PC-3 (cell line): ENCODE results near the gene TADA2B. TPM values are rescaled to one million over a fixed set of nuclear protein-coding genes. Genes with fewer than 3 reads are reported as not detected.

ENCODE experiments used
- ATAC-seq: fragments of 200-7000 bp; cut with Tn5 transposase; 2 replicates; pipeline ENCODE4 v1.9.1; 2020; ENCODE audit warnings: mild to moderate bottlenecking, moderate library complexity
- BruUV-seq: library from RNA; stranded (reverse); fragments of 400-500 nt; replicated peaks from 2 replicates; lab custom pipeline; 2021; lab: Mats Ljungman, UMichigan
- CTCF ChIA-PET: fragments of 300-600 bp; sonication (Branson Sonifier 250); formaldehyde crosslinking; loops from one replicate; lab custom pipeline; 2022; ENCODE audit warnings: antibody characterized with exemption; lab: Charles Lee
- POLR2A ChIA-PET: fragments of 300-600 bp; sonication (Branson Sonifier 250); formaldehyde crosslinking; loops from one replicate; lab custom pipeline; 2022; ENCODE audit warnings: antibody characterized with exemption; ENCODE audit not compliant: unreplicated experiment; lab: Charles Lee
- DNase-seq: peaks from one replicate; pipeline ENCODE4 v3.0.0-alpha.2; 2015
- H2AFZ ChIP-seq: fragments of 300-600 bp; sonication (generic); 2 replicates; pipeline ENCODE4 v1.6.0; 2016; ENCODE audit warnings: antibody characterized with exemption, low read length
- H3F3A ChIP-seq: fragments of 300-600 bp; sonication (generic); one replicate; pipeline ENCODE4 v1.6.0; 2017; ENCODE audit warnings: antibody characterized with exemption, low read length, control low read depth, mild to moderate bottlenecking; ENCODE audit not compliant: unreplicated experiment
- H3K27ac ChIP-seq: fragments of 300-600 bp; sonication (generic); 2 replicates; pipeline ENCODE4 v1.5.1; 2016; ENCODE audit warnings: mild to moderate bottlenecking, low read length
- H3K27me3 ChIP-seq: fragments of 300-600 bp; sonication (generic); 2 replicates; pipeline ENCODE4 v1.6.1; 2016; ENCODE audit warnings: low read length, mixed read lengths
- H3K36me3 ChIP-seq: fragments of 300-600 bp; sonication (generic); 2 replicates; pipeline ENCODE4 v1.6.1; 2016; ENCODE audit warnings: low read depth, mixed run types, low read length, mixed read lengths
- H3K4me1 ChIP-seq: fragments of 300-600 bp; sonication (generic); 2 replicates; pipeline ENCODE4 v1.5.1; 2016; ENCODE audit warnings: low read length; ENCODE audit not compliant: insufficient read depth
- H3K4me2 ChIP-seq: fragments of 300-600 bp; sonication (generic); 2 replicates; pipeline ENCODE4 v1.6.0; 2016; ENCODE audit warnings: low read length
- H3K4me3 ChIP-seq: fragments of 300-600 bp; sonication (generic); 2 replicates; pipeline ENCODE4 v1.5.1; 2016; ENCODE audit warnings: mild to moderate bottlenecking, low read length, mixed read lengths
- H3K79me2 ChIP-seq: fragments of 300-600 bp; sonication (generic); 2 replicates; pipeline ENCODE4 v1.6.1; 2017; ENCODE audit warnings: low read length, mixed read lengths
- H3K9ac ChIP-seq: fragments of 300-600 bp; sonication (generic); 2 replicates; pipeline ENCODE4 v1.6.0; 2016; ENCODE audit warnings: mild to moderate bottlenecking, low read length
- H3K9me2 ChIP-seq: fragments of 300-600 bp; sonication (generic); replicated peaks from 2 replicates; pipeline ENCODE4 v1.6.1; 2016; ENCODE audit warnings: mixed run types, low read length, mixed read lengths
- H3K9me3 ChIP-seq: fragments of 300-600 bp; sonication (generic); 2 replicates; pipeline ENCODE4 v1.6.1; 2016; ENCODE audit warnings: low read length, mixed read lengths
- H4K20me1 ChIP-seq: fragments of 300-600 bp; sonication (generic); 2 replicates; pipeline ENCODE4 v1.6.1; 2016; ENCODE audit warnings: low read length, mixed read lengths
- EZH2 ChIP-seq: fragments of 300-600 bp; sonication (generic); IDR thresholded peaks from one replicate; pipeline ENCODE4 v1.6.1; 2017; ENCODE audit warnings: antibody characterized with exemption, mild to moderate bottlenecking, low read length; ENCODE audit not compliant: unreplicated experiment
- EZH2phosphoT487 ChIP-seq: fragments of 300-600 bp; sonication (generic); IDR thresholded peaks from 2 replicates; pipeline ENCODE4 v1.6.1; 2018; ENCODE audit warnings: mild to moderate bottlenecking, antibody characterized with exemption, low read length, borderline replicate concordance
- intact Hi-C: fragments of 100-400 bp; cut with micrococcal nuclease; formaldehyde crosslinking; loops from 2 replicates; pipeline ENCODE4 v1.9.0; 2023
- total RNA-seq: library from RNA; depleted of rRNA; stranded (reverse); fragments of >200 nt; gene quantifications from 2 replicates; pipeline ENCODE4 v1.2.3, GENCODE V29; 2014
- TF ChIP-seq, protein P1 (sequence below): fragments of 300-600 bp; sonication (generic); conservative IDR thresholded peaks from 2 replicates; pipeline ENCODE4 v1.5.1; 2017; ENCODE audit warnings: antibody characterized with exemption, low read depth, mild to moderate bottlenecking, low read length

Gene TADA2B
- total RNA-seq, 1 experiment from 2014 or later = 14.7 TPM

DNA sequence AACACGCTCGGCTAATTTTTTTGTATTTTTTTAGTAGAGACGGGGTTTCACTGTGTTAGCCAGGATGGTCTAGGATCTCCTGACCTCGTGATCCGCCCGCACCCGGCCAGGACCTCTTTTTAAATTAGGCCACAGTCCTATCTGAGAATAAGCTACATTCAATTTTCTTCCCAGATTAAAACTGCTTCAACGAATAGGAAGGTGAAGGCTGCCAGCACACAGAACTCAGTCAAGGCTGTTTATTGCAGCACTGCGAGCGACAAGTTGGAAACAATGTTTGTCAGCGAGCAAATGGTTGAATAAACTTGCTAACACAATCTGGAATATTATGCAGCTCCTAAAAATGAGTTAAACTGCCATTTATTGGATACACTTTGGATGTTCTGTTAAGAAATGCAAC is 22.8 kb downstream of the TADA2B start:
- H3K79me2 ChIP-seq = peaks cover 52% of the 10 kb centered on the region

DNA sequence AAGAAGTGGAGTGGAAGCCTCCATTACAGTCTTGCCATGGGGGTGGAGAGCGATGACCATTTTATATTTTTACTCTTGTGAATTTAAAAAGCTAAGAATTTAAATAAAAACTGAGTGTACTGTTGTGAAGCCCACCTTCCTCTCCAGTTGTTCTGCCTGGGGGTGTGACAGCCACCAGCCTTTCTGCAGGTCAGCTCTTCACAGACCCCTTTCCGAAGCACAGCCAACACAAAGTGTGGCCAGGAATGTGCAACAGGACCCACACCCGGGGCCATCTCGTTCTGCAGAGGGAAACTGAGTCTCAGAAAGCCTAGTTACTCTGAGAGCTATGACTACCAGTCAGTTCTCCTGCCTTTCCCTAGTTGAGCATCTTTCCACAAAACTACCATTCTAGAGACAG is 23.3 kb downstream of the TADA2B start:
- H3K27me3 ChIP-seq = no peaks in the 10 kb centered on the region
- H3K27ac ChIP-seq = no peak overlapping the region
- peaks cover 52% of the 10 kb centered on the region for H3K79me2 ChIP-seq
- CTCF ChIA-PET = no interaction called here
- no peaks in the 10 kb centered on the region for H3F3A ChIP-seq
- H3K9ac ChIP-seq = peak overlapping the region; percentile 98
- intact Hi-C loops = loop anchor here (5.0 kb wide), 1 partner anchor 79 kb away; no protein-coding TSS in a partner anchor
- no peak for TF ChIP-seq EZH2
- no peak for TF ChIP-seq EZH2phosphoT487
- TF ChIP-seq, protein P1, sequence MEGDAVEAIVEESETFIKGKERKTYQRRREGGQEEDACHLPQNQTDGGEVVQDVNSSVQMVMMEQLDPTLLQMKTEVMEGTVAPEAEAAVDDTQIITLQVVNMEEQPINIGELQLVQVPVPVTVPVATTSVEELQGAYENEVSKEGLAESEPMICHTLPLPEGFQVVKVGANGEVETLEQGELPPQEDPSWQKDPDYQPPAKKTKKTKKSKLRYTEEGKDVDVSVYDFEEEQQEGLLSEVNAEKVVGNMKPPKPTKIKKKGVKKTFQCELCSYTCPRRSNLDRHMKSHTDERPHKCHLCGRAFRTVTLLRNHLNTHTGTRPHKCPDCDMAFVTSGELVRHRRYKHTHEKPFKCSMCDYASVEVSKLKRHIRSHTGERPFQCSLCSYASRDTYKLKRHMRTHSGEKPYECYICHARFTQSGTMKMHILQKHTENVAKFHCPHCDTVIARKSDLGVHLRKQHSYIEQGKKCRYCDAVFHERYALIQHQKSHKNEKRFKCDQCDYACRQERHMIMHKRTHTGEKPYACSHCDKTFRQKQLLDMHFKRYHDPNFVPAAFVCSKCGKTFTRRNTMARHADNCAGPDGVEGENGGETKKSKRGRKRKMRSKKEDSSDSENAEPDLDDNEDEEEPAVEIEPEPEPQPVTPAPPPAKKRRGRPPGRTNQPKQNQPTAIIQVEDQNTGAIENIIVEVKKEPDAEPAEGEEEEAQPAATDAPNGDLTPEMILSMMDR = no peak
- peaks cover 41% of the 10 kb centered on the region for H4K20me1 ChIP-seq
- no TSS peak for BruUV-seq
- peak overlapping the region; percentile 96 for H3K4me3 ChIP-seq
- H2AFZ ChIP-seq = no peak overlapping the region
- H3K9me2 ChIP-seq = no peaks in the 10 kb centered on the region
- DNase-seq (no peak), ATAC-seq (no peak)
- POLR2A ChIA-PET = interaction anchor here (0.5 kb wide), 1 partner anchor 157 kb away, joined by 3 read pairs; the partner anchor contains the start of gene TBC1D14
- no peaks in the 10 kb centered on the region for H3K9me3 ChIP-seq
- H3K4me1 ChIP-seq = peaks cover 17% of the 10 kb centered on the region; the same call in 1 of the 2 replicates
- H3K4me2 ChIP-seq = peak overlapping the region; percentile 95
- H3K36me3 ChIP-seq = peaks cover 31% of the 10 kb centered on the region

More for the DNA sequence above, 22.8 kb downstream of the TADA2B start:
- H2AFZ ChIP-seq = no peak overlapping the region
- TF ChIP-seq EZH2 (no peak), EZH2phosphoT487 (no peak)
- TF ChIP-seq, protein P1 = no peak
- H3F3A ChIP-seq = no peaks in the 10 kb centered on the region
- BruUV-seq = no TSS peak
- no peak overlapping the region for H3K27ac ChIP-seq
- H3K9ac ChIP-seq = peak overlapping the region; percentile 98; the same call in 1 of the 2 replicates
- H3K4me2 ChIP-seq = peak overlapping the region; percentile 95
- H3K9me3 ChIP-seq = no peaks in the 10 kb centered on the region
- H4K20me1 ChIP-seq = peaks cover 41% of the 10 kb centered on the region
- no peaks in the 10 kb centered on the region for H3K27me3 ChIP-seq
- intact Hi-C loops = loop anchor here (5.0 kb wide), 1 partner anchor 79 kb away; no protein-coding TSS in a partner anchor
- DNase-seq (no peak), ATAC-seq (no peak)
- no peaks in the 10 kb centered on the region for H3K9me2 ChIP-seq
- ChIA-PET POLR2A (interaction anchor here (0.5 kb wide), 1 partner anchor 157 kb away, joined by 3 read pairs; the partner anchor contains the start of gene TBC1D14), CTCF (no interaction called here)
- H3K36me3 ChIP-seq = peaks cover 35% of the 10 kb centered on the region
- H3K4me1 ChIP-seq = peaks cover 17% of the 10 kb centered on the region; the same call in 1 of the 2 replicates
- H3K4me3 ChIP-seq = peak overlapping the region; percentile 96

DNA sequence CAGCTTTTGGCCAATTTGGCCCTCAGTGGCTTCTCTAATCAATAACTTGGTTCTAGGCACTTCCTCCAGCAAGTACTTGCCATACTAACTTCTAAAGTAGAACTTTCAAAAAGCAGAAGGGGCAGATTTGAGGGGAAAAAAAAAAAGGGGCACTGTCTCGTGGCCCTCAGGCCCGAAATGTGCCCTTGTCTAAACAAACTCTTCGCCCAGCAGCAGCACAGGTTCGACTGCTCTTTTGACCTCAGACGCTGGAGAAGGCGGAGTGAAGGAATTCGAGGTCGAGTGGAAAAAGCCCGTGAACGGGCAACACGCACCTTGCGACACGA is 23.9 kb downstream of the TADA2B start:
- intact Hi-C loops = loop anchor here (5.0 kb wide), 1 partner anchor 80 kb away; no protein-coding TSS in a partner anchor
- Histone ChIP-seq H3K9me3 (no peaks in the 10 kb centered on the region), H3K36me3 (peaks cover 25% of the 10 kb centered on the region), H3K27me3 (no peaks in the 10 kb centered on the region), H3F3A (no peaks in the 10 kb centered on the region), H3K4me3 (peak overlapping the region; percentile 96), H3K27ac (no peak overlapping the region; the same call in 1 of the 2 replicates), H3K4me2 (peak overlapping the region; percentile 95), H3K9ac (peak overlapping the region; percentile 98), H3K9me2 (no peaks in the 10 kb centered on the region), H3K4me1 (peaks cover 17% of the 10 kb centered on the region; the same call in 1 of the 2 replicates), H4K20me1 (peaks cover 41% of the 10 kb centered on the region), H2AFZ (no peak overlapping the region), H3K79me2 (peaks cover 52% of the 10 kb centered on the region)
- CTCF ChIA-PET = interaction anchor here (1.3 kb wide), 1 partner anchor 25 kb away, joined by 7 read pairs; a partner anchor contains a TSS
- TSS peak; percentile 46 for BruUV-seq
- DNase-seq (no peak), ATAC-seq (no peak)
- no peak for TF ChIP-seq EZH2
- TF ChIP-seq, protein P1 = no peak
- TF ChIP-seq EZH2phosphoT487 = no peak
- POLR2A ChIA-PET = no interaction called here
